Measurements from ENCODE around the gene ZNF710. TPM values are rescaled to one million over a fixed set of nuclear protein-coding genes. Genes with fewer than 3 reads are reported as not detected.

ZNF710 gene
- total RNA-seq, 1 donor from 2014 or later: 69.3 TPM

DNA sequence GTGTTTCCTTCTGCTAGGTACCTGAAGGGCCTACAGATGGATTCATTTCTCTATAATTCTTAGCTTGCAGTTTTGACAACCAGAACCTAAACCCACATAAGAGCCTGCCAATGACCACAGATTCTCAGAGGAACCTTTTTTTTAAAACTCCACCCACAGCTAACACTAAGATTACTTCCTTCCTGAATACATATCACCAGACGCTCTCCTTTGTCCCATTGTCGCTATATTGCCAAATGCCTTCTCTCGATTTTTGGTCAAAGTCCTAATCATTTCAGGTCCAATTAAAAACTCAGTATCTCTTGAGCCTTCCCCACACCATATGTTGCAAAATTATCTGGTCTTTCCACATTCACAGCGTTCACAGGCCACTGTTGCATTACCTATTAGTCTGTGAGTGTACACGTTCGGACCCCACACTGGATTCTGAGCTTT lies 12.4 kb downstream of the ZNF710 start:
- TF ChIP-seq, protein P1, sequence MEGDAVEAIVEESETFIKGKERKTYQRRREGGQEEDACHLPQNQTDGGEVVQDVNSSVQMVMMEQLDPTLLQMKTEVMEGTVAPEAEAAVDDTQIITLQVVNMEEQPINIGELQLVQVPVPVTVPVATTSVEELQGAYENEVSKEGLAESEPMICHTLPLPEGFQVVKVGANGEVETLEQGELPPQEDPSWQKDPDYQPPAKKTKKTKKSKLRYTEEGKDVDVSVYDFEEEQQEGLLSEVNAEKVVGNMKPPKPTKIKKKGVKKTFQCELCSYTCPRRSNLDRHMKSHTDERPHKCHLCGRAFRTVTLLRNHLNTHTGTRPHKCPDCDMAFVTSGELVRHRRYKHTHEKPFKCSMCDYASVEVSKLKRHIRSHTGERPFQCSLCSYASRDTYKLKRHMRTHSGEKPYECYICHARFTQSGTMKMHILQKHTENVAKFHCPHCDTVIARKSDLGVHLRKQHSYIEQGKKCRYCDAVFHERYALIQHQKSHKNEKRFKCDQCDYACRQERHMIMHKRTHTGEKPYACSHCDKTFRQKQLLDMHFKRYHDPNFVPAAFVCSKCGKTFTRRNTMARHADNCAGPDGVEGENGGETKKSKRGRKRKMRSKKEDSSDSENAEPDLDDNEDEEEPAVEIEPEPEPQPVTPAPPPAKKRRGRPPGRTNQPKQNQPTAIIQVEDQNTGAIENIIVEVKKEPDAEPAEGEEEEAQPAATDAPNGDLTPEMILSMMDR (IDR thresholded peaks at IDR 0.05; ENCODE audit: unreplicated experiment): no peak
- no peak overlapping the region for H3K27ac Mint-ChIP-seq
- H3K36me3 Mint-ChIP-seq (ENCODE audit: insufficient read depth): peaks cover 32% of the 10 kb centered on the region
- peaks cover 2% of the 10 kb centered on the region for H3K4me1 Mint-ChIP-seq (ENCODE audit: low read depth)
- H3K27me3 Mint-ChIP-seq: no peaks in the 10 kb centered on the region
- DNase-seq (ENCODE audit: low spot score, unreplicated experiment): no peak
- H3K4me3 Mint-ChIP-seq (ENCODE audit: low read depth): no peak overlapping the region
- peaks cover 6% of the 10 kb centered on the region for H3K9me3 Mint-ChIP-seq (ENCODE audit: low read depth)

DNA sequence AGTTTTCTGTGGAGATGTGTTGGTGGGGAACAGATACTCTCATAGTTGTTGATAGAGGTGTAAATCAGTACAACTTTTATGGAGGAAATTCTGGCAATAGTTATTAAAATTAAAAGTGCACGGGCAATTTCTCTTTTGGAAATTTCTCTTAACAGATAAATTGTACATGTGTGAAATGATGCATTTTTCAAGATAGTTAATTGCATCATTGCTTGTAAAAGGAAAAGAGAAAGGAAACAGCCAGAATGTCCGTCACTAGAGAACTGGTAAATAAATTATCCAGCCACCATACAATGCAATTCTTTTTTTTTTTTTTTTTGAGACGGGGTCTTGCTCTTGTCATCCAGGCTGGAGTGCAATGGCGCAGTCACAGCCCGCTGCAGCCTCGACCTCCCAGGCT lies 14.2 kb downstream of the ZNF710 start:
- Mint-ChIP-seq H3K27ac (no peak overlapping the region), H3K4me3 (ENCODE audit: low read depth) (no peak overlapping the region), H3K9me3 (ENCODE audit: low read depth) (peaks cover 6% of the 10 kb centered on the region), H3K4me1 (ENCODE audit: low read depth) (peaks cover 9% of the 10 kb centered on the region), H3K27me3 (no peaks in the 10 kb centered on the region), H3K36me3 (ENCODE audit: insufficient read depth) (peaks cover 22% of the 10 kb centered on the region)
- TF ChIP-seq, protein P1 (IDR thresholded peaks at IDR 0.05; ENCODE audit: unreplicated experiment): no peak
- DNase-seq (ENCODE audit: low spot score, unreplicated experiment): no peak

DNA sequence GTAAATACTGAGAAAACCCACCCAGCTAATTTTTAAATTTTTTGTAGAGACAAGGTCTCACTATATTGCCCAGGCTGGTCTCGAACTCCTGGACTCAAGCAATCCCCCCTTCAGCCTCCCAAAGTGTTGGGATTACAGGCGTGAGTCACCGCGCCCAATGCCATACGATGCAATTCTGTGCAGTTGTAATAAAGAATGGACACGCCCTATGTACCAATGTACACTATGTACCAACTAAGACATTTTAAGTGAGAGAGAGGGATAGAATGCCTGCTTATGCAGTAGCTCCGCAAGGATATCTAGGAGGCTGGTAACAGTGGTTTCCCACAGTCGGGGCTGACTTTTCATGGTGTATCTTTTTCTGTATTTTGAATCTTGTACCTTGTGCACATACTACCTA lies 14.6 kb downstream of the ZNF710 start:
- no peaks in the 10 kb centered on the region for H3K27me3 Mint-ChIP-seq
- peaks cover 6% of the 10 kb centered on the region for H3K9me3 Mint-ChIP-seq (ENCODE audit: low read depth)
- DNase-seq (ENCODE audit: low spot score, unreplicated experiment): no peak

DNA sequence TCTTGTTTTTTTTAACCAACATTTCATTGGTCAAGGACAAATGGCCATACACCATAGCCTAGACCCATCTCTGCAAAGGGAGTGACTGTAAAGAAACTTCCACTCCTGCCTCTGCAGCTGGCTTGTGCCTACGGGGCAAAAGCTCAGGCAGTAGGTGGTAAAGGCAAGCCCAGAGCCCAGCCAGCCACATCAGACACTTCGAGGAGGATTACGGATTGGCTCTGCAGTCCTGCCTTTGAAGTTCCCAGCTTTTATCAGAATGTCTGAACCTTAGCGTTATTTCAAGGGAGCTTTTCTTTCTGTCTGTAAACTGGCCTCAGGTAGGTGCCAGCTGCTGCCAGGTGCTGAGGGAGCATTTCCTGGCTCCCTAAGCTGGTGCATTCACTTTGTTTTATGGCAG lies 15.6 kb downstream of the ZNF710 start:
- no peak overlapping the region for H3K4me3 Mint-ChIP-seq (ENCODE audit: low read depth)
- no peaks in the 10 kb centered on the region for H3K27me3 Mint-ChIP-seq
- no peak for DNase-seq (ENCODE audit: low spot score, unreplicated experiment)

More for the DNA sequence above, 14.6 kb downstream of the ZNF710 start:
- Mint-ChIP-seq H3K36me3 (ENCODE audit: insufficient read depth) (peaks cover 21% of the 10 kb centered on the region), H3K27ac (no peak overlapping the region), H3K4me1 (ENCODE audit: low read depth) (peaks cover 10% of the 10 kb centered on the region), H3K4me3 (ENCODE audit: low read depth) (no peak overlapping the region)
- TF ChIP-seq, protein P1 (IDR thresholded peaks at IDR 0.05; ENCODE audit: unreplicated experiment): no peak

DNA sequence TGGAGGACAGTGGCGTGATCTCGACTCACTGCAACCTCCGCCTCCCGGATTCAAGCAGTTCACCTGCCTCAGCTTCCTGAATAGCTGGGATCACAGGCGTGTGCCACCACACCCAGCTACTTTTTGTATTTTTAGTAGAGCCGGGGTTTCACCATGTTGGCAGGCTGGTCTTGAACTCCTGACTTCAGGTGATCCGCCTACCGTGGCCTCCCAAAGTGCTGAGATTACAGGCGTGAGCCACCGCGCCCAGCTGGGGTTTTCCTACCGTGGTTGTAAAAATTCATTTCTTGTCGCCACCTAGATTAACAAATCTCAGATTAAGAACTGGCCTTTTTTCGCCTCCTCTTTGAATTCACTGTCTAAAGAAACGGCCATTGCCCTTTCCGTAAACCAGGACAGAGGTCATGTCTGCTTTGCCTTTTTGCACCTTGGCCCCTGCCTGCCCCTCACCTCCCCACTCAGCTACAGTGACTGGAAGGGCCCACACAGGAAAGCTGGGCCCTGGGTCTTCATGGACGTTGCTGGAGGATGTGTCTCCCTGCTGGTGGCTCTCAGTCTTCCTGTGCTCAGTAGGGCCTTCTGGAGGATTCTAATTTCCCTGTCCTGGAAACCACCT lies 17.2 kb downstream of the ZNF710 start:
- TF ChIP-seq, protein P1 (IDR thresholded peaks at IDR 0.05; ENCODE audit: unreplicated experiment): no peak
- Mint-ChIP-seq H3K36me3 (ENCODE audit: insufficient read depth) (peaks cover 8% of the 10 kb centered on the region), H3K4me1 (ENCODE audit: low read depth) (peaks cover 12% of the 10 kb centered on the region), H3K27ac (peak overlapping the region; percentile 79), H3K4me3 (ENCODE audit: low read depth) (no peak overlapping the region), H3K9me3 (ENCODE audit: low read depth) (no peaks in the 10 kb centered on the region), H3K27me3 (no peaks in the 10 kb centered on the region)
- no peak for DNase-seq (ENCODE audit: low spot score, unreplicated experiment)

More for the DNA sequence above, 15.6 kb downstream of the ZNF710 start:
- peaks cover 15% of the 10 kb centered on the region for H3K36me3 Mint-ChIP-seq (ENCODE audit: insufficient read depth)
- TF ChIP-seq, protein P1 (IDR thresholded peaks at IDR 0.05; ENCODE audit: unreplicated experiment): no peak
- H3K27ac Mint-ChIP-seq: no peak overlapping the region
- peaks cover under 1% of the 10 kb centered on the region for H3K9me3 Mint-ChIP-seq (ENCODE audit: low read depth)
- H3K4me1 Mint-ChIP-seq (ENCODE audit: low read depth): peaks cover 12% of the 10 kb centered on the region
